Fibroblast of skin of abdomen (primary cell): Measurements from ENCODE around the gene FLNA.

Experiments
- DNase-seq: peaks from one replicate; pipeline ENCODE4 v3.0.0-alpha.2; 2013

FLNA gene

GRCh38 chrX:154373340-154374306 lies 811 bp downstream of the FLNA start:
- DNase-seq: peak; percentile 91

DNA sequence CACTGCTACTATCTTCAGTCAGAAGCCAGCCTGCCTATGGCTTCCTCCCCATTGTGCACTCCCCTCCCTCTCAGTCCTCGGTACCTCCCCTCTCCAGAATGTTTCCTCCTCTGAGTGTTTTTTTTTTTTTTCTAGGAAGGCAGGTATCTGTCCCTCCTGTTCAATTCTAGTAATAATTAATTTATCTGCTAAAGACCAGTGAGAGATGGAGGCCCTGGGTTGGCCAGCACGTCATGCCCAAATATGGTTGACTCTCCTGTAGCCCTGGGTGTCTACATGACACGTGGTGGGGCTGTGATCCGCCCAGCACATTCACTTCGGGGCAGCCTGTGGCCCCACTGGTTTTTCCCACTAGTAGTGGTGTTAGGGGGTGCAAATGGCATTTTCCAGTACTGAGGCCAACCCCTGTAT lies 1.8 kb downstream of the FLNA start:
- DNase-seq: peak; percentile 74

DNA sequence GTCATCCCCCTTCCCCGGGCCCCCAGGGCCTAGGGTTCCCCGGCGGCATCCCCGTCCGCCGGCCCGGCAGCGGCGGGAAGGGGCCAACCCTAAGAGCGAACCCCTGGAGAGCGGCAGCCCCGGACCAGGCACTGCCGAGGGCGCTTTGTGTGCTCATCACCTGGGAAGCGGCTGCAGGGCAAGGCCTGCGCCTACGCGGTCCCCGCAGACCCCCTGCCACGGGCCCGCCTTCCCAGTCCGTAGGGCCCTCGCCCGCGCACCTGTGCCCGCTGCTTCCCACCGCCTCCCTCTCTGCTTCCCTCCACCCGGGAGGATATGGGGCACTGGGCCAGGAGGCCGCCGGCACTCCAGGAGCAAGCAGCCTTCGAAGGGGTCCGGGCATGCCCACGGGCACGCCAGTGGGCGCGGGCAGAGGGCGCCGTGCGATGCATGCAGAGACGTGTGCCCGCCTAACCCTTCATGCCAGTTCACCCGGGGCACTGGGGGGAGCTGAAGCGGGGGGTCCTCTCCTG lies 2.6 kb downstream of the FLNA start:
- no peak for DNase-seq

DNA sequence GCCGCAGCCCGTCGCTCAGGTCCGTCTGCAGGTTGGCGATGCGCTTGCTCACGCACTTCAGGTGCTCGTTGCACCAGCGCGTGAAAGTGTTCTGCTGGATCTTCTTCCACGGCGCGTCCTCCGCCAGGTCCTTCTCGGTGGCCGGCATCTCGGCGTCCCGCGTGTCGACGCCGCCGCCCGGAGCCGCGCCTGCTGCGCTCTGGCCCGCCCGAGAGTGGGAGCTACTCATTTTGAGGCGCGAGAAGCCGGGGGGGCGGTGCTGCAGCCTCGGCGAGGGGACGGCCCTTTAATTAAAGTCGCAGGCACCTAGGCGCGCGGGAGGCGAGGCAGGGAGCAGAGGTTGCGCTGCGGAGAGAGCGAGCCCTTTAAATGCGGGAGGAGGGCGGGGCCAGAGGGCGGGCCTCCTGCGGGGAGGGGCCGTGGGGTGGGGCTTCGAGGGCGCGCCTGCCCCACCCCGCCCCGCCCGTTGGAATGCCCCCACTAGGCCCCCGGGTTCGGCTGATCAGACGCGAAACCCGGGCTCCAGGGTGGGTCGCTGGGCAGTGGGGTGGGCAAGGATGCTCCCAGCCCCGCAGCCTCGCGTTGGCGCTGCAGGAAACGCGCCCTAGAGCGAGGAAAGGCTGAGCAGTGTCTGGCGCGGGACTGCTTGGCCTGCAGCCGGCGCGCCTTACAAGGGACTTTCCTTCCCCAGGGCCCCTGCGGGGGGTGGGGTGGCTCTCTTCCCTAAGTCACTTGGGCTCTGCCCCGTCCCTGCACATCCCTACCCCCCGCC lies 3.2 kb downstream of the FLNA start:
- DNase-seq: peak; percentile 95

DNA sequence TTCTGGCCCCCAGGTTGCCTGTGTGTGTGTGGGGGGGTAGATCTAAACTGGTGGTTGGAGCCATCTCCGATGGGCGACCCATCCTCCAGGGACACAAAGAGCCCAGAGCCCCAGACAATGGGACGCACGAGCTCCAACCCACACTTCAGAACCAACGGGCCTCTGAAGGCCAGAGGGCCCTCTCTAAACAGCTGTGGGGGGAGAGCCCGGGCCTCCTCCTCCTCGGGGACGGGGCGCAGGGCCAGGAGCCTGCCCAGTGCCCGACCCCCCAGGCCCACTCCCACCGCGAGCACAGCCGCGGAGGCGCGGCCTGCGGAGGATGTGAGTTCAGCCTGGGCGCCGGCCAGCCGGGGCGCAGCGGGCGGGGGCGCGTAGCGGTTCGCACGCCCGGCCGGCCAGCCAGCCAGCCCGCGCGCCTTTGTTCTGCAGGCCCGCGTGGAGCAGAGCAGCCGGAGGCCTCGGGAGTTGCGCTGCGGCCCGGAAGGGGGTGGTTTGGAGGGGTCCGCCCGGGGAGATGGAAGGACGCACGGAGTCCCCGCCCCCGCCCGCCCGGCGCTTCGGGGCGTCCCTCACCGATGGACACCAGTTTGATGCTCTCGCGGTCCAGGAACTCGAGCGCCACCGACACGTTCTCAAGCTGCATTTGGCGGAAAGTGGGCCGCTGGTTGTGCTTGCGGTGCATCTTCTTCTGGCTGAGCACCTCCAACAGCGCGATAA lies 4.0 kb downstream of the FLNA start:
- DNase-seq: no peak

- DNase-seq: peak; percentile 97
These were observed 4.8 kb downstream of the FLNA start for GRCh38 chrX:154369449-154370299.

GRCh38 chrX:154368630-154369448 lies 5.6 kb downstream of the FLNA start:
- DNase-seq: peak; percentile 91

DNA sequence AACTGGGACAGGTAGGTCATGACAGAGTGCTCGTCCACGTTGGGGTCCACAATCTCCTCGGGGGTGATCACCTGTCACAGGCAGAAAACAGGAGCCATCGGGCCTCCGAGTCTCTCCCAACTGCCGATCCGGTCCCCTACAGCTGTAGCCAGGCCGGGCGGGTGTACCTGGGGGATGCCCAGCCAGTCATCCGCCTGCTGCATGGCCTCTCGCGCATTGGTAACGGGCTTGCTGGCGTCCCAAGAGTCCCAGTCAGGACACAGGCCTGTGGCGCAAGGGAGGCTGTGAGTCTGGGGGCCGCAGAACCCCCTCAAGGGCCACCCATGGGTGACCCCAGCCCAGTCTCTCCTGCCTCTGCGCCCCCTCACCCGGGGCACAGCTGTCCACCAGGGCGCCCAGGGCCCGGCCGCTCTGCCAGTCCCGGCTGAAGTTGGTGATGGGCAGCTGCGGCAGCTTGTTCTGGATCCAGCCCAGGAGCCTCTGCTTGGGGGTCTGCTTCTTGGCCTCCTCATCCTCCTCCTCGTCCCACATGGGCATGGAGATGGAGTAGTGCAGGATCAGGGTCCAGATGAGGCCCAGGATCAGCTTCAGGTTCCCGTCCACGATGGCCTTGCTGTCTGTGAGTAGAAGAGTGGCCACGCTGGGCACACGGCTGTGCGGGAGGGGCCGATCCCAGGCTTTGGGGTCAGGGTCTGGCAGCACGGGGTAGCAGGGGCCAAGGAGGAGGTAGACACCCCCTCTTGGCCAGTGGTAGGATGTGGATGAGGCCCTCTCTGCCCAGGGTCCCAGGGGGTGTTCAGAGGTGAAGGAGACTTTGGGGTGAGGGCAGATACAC lies 6.7 kb downstream of the FLNA start:
- no peak for DNase-seq

DNA sequence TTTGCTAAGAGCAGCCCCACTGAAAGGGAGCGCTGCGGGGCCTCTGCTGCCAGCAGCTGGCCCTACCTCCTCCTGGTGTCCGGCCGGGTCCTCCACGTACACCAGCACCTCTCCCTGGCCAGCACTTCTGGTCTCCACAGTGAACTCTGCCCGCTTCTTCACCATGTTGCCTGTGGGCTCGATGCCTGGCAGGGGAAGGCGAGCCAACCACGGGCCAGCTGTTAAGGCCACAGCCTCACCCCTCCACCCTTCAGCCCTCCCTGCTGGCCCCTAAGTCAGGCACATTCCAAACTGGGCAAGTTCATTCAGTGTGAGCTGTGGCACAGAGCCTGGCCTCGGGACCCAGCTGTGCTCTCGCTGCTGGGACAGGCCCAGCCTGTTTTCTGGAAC lies 7.8 kb downstream of the FLNA start:
- no peak for DNase-seq

DNA sequence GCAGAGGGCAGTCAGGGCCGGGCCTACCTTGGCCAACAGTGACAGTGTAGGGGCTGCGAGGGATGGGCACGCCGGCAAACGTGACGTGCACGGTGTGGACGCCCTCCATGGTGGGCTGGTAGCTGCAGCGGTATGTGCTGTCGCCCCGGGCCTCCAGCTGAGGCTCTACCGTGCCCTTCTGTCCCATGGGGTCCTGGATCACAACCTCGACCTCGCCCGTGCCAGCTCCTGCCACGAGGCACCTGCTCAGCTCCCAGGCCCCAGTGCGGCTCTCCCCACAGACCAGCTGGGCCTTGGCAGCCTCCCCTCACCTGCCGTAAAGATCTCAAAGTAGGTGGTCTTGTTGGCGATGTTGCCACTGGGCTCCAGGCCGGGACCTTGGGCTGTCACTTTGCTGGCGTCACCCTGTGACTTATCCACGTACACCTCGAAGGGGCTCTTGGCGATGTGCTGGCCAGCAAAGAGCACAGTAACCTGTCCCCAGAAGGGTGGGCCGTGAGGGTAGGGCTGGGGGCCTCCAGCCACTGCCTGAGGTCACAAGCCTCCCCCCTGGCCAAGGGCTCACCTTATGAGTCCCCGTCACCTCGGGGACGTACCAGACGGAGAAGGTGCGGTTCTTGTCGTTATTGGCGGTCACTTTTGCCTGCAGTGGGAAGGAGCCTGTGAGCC lies 8.3 kb downstream of the FLNA start:
- no peak for DNase-seq

GRCh38 chrX:154365052-154365600 lies 9.3 kb downstream of the FLNA start:
- DNase-seq: no peak

DNA sequence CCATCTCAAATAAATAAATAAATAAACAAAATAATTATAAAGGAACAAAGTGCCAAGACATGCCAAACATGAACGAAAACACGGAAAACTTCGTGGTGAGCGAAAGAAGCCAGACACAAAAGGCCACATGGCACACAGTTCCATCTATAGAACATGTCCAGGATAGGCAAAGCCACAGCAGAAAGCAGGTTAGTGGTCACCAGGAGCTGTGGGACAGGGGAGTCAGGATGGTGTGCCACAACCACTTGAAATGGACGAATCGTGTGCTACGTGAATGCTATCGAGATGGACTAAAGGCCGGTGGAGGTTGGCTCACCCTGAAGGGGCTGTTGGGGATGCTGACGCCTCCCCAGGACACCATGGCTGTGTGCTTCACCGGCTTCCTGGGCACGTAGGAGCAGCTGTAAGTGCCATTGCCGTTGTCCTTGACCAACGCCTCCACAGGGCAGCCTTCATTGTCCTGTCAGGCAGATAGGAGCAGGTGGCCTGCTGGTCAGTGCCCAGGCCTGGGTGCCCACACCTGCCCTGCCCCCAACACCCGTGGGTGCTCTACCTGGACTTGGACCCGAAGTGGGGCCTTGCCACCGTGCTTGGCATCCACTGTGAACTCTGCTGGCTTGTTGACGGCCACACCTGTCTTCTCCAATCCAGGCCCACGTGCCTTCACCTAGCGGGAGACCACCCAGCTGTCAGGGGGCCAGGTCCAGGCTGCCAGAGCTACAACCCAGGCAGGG lies 10.6 kb downstream of the FLNA start:
- no peak for DNase-seq

DNA sequence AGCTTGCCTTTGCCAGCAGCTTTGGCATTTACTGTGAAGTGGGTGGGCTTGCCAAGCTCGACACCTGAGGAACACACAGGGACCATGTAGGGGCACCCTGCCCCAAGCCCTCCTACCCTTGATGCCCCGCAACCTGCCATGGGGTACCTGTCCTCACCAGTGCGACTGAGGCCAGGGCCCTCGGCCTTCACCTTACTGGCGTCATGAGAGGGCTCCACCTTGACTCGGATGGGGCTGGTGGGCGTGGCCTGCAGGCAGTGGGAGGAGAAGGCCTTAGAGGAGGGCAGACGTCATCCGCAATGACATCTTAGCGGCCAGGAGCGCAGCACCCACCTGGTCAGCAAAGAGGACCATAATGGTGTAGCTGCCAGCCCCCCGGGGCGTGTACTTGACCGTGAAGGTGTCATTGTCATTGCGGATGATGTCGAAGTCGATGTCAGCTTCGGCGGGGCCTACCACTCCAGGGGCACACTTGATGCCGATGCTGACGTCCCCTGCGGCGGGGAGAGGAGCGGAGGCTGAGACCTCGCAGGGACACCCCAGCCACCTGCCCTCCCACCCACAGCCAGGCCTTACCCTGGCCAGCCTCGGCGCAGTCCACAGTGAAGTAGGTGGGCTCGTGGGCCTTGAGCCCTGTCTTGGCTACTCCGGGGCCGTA lies 12.2 kb downstream of the FLNA start:
- no peak for DNase-seq

DNA sequence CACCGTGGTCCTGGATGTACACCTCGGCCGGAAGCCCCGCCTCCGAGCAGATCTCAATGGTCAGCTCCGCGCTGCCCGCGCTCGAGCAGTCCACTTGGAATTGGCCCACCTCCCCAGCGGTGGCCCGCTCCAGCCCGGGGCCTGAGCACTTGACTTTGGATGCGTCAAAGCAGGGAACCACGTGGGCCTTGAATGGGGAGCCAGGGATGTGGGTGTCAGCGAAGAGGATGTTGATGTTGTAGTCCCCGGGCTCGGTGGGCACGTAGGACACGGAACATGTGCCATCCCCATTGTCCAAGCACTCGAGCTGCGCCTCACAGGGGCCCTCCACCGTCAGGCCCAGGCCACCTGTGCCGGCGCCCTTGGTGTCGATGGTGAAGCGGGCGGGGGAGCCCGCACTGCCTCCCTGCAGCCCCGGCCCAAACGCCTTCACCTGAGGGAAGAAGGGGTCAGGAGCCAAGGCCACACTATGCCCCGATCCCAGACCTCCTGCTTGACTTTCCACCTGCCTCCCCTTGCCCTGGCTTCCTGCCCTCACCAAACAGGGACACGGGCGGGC lies 14.2 kb downstream of the FLNA start:
- DNase-seq: no peak

- no peak for DNase-seq
These were observed 14.9 kb downstream of the FLNA start for GRCh38 chrX:154359362-154360154.

- DNase-seq: no peak
These were observed 15.6 kb downstream of the FLNA start for GRCh38 chrX:154358829-154359228.

DNA sequence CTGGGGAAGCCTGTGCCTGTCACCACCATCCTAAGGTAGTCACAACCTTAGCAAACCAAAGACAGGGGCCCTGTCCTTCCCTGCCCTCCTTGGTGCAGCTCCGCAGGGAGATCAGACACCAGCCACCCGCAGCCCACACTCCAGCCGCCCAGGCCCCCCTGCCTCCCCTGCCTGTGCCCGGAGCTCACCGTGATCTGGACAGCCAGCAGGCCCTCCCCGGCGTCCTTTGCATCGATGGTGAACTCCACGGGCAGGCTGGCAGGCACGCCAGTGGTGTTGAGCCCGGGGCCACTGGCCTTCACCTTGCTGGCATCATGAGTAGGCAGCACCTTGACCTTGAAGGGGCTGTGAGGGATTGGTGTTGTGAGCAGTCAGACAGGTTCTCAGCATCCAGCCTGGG lies 16.4 kb downstream of the FLNA start:
- DNase-seq: no peak
